SU-DHL-6 (cell line): ENCODE results near the gene PLA2G6.

Source experiments
- EZH2phosphoT487 ChIP-seq: fragments of 200-600 bp; sonication (generic), shearing (Covaris generic); conservative IDR thresholded peaks from 2 replicates; pipeline ENCODE4 v1.6.1; 2018; ENCODE audit warnings: mild to moderate bottlenecking, antibody characterized with exemption, low read length, moderate library complexity, mixed read lengths
- TF ChIP-seq, protein P1 (sequence below): fragments of 200-600 bp; sonication (generic); IDR thresholded peaks from one replicate; pipeline ENCODE4 v1.5.1; 2017; ENCODE audit warnings: antibody characterized with exemption, mild to moderate bottlenecking, low read length, moderate library complexity; ENCODE audit not compliant: insufficient read depth, poor library complexity, severe bottlenecking

DNA sequence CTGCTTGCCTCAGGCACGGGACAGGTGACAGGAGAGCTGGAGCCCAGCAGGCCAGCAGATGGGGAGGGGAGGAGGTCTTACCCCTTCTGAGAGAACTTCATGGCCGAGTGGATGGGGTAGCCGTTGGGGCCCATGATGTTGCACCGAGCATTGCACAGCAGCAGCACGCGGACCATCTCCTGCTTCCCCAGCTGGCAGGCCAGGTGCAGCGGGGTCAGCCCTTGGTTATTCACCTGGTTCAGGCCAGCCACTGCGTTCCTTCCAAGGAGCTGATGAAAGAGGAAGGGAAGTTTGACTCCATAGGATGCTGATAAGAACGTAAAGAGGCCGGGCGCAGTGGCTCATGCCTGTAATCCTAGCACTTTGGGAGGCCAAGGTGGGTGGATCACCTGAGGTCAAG is 41.7 kb downstream of the PLA2G6 start:
- TF ChIP-seq, protein P1, sequence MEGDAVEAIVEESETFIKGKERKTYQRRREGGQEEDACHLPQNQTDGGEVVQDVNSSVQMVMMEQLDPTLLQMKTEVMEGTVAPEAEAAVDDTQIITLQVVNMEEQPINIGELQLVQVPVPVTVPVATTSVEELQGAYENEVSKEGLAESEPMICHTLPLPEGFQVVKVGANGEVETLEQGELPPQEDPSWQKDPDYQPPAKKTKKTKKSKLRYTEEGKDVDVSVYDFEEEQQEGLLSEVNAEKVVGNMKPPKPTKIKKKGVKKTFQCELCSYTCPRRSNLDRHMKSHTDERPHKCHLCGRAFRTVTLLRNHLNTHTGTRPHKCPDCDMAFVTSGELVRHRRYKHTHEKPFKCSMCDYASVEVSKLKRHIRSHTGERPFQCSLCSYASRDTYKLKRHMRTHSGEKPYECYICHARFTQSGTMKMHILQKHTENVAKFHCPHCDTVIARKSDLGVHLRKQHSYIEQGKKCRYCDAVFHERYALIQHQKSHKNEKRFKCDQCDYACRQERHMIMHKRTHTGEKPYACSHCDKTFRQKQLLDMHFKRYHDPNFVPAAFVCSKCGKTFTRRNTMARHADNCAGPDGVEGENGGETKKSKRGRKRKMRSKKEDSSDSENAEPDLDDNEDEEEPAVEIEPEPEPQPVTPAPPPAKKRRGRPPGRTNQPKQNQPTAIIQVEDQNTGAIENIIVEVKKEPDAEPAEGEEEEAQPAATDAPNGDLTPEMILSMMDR = no peak
- no peak for TF ChIP-seq EZH2phosphoT487
